Keratinocyte (primary cell): ENCODE measurements around the gene THBS1.

ENCODE experiments used
- EZH2 ChIP-seq: IDR thresholded peaks from one replicate; pipeline ENCODE4 v1.6.1; 2012; ENCODE audit warnings: inconsistent platforms, mild to moderate bottlenecking, low read length, moderate library complexity
- TF ChIP-seq, protein P1 (sequence below), 3 experiments: IDR thresholded peaks in 1 of 3; conservative IDR thresholded peaks in 1 of 3; optimal IDR thresholded peaks in 1 of 3; 2 replicates in 2 of 3; 3 replicates in 1 of 3; pipeline versions ENCODE3 to v1.5.1; 2011; ENCODE audit warnings: low read length in 3 of 3, mild to moderate bottlenecking in 3 of 3, moderate library complexity in 2 of 3, control low read depth in 1 of 3, inconsistent platforms in 1 of 3; ENCODE audit not compliant: insufficient read depth in 2 of 3; ENCODE audit errors: extremely low read depth in 1 of 3

DNA sequence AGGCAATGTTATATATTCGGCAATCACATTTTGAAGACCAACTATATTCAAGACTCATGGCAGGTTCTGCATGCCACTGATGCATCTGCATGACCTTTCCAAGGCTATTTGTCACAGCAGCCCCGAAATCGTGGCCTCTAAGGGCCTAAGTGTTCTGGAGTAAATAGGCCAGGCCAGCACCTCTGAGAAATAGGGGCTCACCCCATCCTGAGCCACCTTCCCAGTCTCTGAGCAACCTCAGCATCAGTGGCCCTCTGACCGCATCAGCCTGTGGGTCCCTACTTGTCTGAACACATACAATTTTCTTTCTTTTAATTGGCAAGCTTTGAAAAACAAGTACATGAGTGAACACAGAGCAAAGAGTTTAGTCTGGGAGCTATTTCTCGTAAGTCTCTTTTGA is 45.9 kb upstream of the THBS1 start:
- TF ChIP-seq, protein P1, sequence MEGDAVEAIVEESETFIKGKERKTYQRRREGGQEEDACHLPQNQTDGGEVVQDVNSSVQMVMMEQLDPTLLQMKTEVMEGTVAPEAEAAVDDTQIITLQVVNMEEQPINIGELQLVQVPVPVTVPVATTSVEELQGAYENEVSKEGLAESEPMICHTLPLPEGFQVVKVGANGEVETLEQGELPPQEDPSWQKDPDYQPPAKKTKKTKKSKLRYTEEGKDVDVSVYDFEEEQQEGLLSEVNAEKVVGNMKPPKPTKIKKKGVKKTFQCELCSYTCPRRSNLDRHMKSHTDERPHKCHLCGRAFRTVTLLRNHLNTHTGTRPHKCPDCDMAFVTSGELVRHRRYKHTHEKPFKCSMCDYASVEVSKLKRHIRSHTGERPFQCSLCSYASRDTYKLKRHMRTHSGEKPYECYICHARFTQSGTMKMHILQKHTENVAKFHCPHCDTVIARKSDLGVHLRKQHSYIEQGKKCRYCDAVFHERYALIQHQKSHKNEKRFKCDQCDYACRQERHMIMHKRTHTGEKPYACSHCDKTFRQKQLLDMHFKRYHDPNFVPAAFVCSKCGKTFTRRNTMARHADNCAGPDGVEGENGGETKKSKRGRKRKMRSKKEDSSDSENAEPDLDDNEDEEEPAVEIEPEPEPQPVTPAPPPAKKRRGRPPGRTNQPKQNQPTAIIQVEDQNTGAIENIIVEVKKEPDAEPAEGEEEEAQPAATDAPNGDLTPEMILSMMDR (optimal IDR thresholded peaks at IDR 0.05 in 1 of 3, IDR thresholded peaks at IDR 0.05 in 1 of 3, conservative IDR thresholded peaks at IDR 0.05 in 1 of 3; ENCODE audit: extremely low read depth in 1 of 3, insufficient read depth in 2 of 3, low read length in 3 of 3) = no peak
- no peak for TF ChIP-seq EZH2
